Measurements from ENCODE around the gene NFE2L2. TPM values are rescaled to one million over a fixed set of nuclear protein-coding genes. Genes with fewer than 3 reads are reported as not detected.

Gene NFE2L2
- total RNA-seq, 1 experiment from 2014 or later: 104 TPM

DNA sequence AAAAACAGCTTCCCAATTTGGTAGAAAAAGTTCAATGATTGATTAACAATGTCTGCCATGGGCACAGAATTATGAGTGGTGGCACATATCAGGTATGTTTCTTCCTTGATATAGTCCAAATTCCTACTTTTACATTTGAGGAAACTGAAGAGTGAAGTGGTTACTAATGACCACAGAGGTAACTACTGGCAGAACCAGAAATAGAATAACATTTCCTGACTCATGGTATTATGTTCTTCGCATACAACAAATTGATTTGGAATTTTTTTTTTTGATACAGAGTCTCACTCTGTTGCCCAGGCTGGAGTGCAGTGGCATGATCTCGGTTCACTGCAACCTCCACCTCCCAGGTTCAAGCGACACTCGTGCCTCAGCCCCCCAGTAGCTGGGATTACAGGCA is 6.0 kb upstream of the NFE2L2 start:
- CTCF ChIA-PET: no interaction called here
- DNase-seq (ENCODE audit: low read depth, low spot score) (no peak), ATAC-seq (no peak)
- no peaks in the 10 kb centered on the region for H3K36me3 ChIP-seq (ENCODE audit: control insufficient read depth, insufficient read depth, low read length)
- intact Hi-C loops (cut with micrococcal nuclease; ENCODE audit: unreplicated experiment) (no loop called here), in situ Hi-C loops (cut with HindIII; ENCODE audit: low pct_unique_long_range_greater_than_20kb, low sequenced_read_pairs) (no loop called here)
- no TSS peak for BruUV-seq (replicated peaks)
- POLR2A ChIA-PET: interaction anchor here (0.6 kb wide), 1 partner anchor 1161 kb away, joined by 3 read pairs; no protein-coding TSS in a partner anchor
- H3K4me3 ChIP-seq (ENCODE audit: low read depth in 2 of 2, low read length in 2 of 2): no peak overlapping the region
- no peak for TF ChIP-seq SIN3A (IDR thresholded peaks at IDR 0.05; ENCODE audit: borderline replicate concordance, insufficient read depth, low read depth, low read length)
- no peak for TF ChIP-seq POLR2AphosphoS5 (IDR thresholded peaks at IDR 0.05; ENCODE audit: low read depth, low read length)
- TF ChIP-seq, protein P1, sequence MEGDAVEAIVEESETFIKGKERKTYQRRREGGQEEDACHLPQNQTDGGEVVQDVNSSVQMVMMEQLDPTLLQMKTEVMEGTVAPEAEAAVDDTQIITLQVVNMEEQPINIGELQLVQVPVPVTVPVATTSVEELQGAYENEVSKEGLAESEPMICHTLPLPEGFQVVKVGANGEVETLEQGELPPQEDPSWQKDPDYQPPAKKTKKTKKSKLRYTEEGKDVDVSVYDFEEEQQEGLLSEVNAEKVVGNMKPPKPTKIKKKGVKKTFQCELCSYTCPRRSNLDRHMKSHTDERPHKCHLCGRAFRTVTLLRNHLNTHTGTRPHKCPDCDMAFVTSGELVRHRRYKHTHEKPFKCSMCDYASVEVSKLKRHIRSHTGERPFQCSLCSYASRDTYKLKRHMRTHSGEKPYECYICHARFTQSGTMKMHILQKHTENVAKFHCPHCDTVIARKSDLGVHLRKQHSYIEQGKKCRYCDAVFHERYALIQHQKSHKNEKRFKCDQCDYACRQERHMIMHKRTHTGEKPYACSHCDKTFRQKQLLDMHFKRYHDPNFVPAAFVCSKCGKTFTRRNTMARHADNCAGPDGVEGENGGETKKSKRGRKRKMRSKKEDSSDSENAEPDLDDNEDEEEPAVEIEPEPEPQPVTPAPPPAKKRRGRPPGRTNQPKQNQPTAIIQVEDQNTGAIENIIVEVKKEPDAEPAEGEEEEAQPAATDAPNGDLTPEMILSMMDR (IDR thresholded peaks at IDR 0.05): no peak
- no peak for TF ChIP-seq TCF7L2 (IDR thresholded peaks at IDR 0.05; ENCODE audit: low read depth, low read length)
- TF ChIP-seq, protein P2, sequence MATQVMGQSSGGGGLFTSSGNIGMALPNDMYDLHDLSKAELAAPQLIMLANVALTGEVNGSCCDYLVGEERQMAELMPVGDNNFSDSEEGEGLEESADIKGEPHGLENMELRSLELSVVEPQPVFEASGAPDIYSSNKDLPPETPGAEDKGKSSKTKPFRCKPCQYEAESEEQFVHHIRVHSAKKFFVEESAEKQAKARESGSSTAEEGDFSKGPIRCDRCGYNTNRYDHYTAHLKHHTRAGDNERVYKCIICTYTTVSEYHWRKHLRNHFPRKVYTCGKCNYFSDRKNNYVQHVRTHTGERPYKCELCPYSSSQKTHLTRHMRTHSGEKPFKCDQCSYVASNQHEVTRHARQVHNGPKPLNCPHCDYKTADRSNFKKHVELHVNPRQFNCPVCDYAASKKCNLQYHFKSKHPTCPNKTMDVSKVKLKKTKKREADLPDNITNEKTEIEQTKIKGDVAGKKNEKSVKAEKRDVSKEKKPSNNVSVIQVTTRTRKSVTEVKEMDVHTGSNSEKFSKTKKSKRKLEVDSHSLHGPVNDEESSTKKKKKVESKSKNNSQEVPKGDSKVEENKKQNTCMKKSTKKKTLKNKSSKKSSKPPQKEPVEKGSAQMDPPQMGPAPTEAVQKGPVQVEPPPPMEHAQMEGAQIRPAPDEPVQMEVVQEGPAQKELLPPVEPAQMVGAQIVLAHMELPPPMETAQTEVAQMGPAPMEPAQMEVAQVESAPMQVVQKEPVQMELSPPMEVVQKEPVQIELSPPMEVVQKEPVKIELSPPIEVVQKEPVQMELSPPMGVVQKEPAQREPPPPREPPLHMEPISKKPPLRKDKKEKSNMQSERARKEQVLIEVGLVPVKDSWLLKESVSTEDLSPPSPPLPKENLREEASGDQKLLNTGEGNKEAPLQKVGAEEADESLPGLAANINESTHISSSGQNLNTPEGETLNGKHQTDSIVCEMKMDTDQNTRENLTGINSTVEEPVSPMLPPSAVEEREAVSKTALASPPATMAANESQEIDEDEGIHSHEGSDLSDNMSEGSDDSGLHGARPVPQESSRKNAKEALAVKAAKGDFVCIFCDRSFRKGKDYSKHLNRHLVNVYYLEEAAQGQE (IDR thresholded peaks at IDR 0.05; ENCODE audit: insufficient read depth in 1 of 2, low read depth in 2 of 2, low read length in 1 of 2): no peak
- H3K27me3 ChIP-seq (ENCODE audit: control insufficient read depth, insufficient read depth, low read length): no peaks in the 10 kb centered on the region
- H3K9me3 ChIP-seq (ENCODE audit: control insufficient read depth, insufficient read depth, low read depth, low read length): no peaks in the 10 kb centered on the region
- peak overlapping the region; percentile 99 for H3K27ac ChIP-seq (ENCODE audit: low read length)
- H3K4me1 ChIP-seq (ENCODE audit: control insufficient read depth, insufficient read depth, low read length): peaks cover 73% of the 10 kb centered on the region

DNA sequence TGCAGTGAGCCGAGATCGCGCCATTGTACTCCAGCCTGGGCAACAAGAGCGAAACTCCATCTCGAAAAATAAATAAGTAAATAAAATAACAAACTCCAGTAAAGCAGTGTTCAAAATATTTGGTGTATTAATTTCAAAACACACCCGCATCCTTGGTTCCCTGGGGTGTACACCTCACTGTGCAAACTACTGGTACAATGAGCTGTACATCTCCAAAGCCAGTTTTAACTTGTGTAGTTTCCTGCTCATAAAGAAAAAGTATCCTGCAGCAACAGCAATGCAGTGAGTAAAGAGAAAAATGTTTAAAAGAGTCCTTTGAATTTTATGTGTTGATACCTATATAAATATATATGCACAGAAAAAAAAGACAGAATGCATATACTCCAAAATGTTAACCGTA is 4.4 kb upstream of the NFE2L2 start:
- ChIA-PET CTCF (no interaction called here), POLR2A (interaction anchor here (0.6 kb wide), 2 partner anchors 45 to 87 kb away, joined by 4 to 5 read pairs; no protein-coding TSS in a partner anchor)
- Histone ChIP-seq H3K27me3 (ENCODE audit: control insufficient read depth, insufficient read depth, low read length) (no peaks in the 10 kb centered on the region), H3K4me3 (ENCODE audit: low read depth in 2 of 2, low read length in 2 of 2) (peak overlapping the region; percentile 2 to 3; a peak in 2 of 4 replicates), H3K9me3 (ENCODE audit: control insufficient read depth, insufficient read depth, low read depth, low read length) (no peaks in the 10 kb centered on the region), H3K36me3 (ENCODE audit: control insufficient read depth, insufficient read depth, low read length) (no peaks in the 10 kb centered on the region), H3K27ac (ENCODE audit: low read length) (peak overlapping the region; percentile 99), H3K4me1 (ENCODE audit: control insufficient read depth, insufficient read depth, low read length) (peaks cover 63% of the 10 kb centered on the region)
- no TSS peak for BruUV-seq (replicated peaks)
- ATAC-seq: no peak
- intact Hi-C loops (cut with micrococcal nuclease; ENCODE audit: unreplicated experiment): no loop called here
- in situ Hi-C loops (cut with HindIII; ENCODE audit: low pct_unique_long_range_greater_than_20kb, low sequenced_read_pairs): no loop called here
- no peak for DNase-seq (ENCODE audit: low read depth, low spot score)
- TF ChIP-seq SIN3A (IDR thresholded peaks at IDR 0.05; ENCODE audit: borderline replicate concordance, insufficient read depth, low read depth, low read length): no peak
- TF ChIP-seq, protein P1 (IDR thresholded peaks at IDR 0.05): no peak
- TF ChIP-seq, protein P2 (IDR thresholded peaks at IDR 0.05; ENCODE audit: insufficient read depth in 1 of 2, low read depth in 2 of 2, low read length in 1 of 2): no peak

Data from Panc1 (cell line).